Upper lobe of right lung (tissue), 1 donor: ENCODE results near the gene E2F2. TPM values are rescaled to one million over a fixed set of nuclear protein-coding genes. Genes with fewer than 3 reads are reported as not detected.

Source experiments
- ATAC-seq: fragments of 200-7000 bp; cut with Tn5 transposase; one replicate; pipeline ENCODE4 v1.9.1; 2020; ENCODE audit warnings: mild to moderate bottlenecking, moderate library complexity
- DNase-seq: peaks from one replicate; pipeline ENCODE4 v3.0.0-alpha.2; 2020
- H3K27ac ChIP-seq: fragments of 200-600 bp; one replicate; pipeline ENCODE4 v1.8.0; 2022
- H3K27me3 ChIP-seq: fragments of 200-600 bp; one replicate; pipeline ENCODE4 v1.8.0; 2022; ENCODE audit warnings: mild to moderate bottlenecking
- H3K36me3 ChIP-seq: fragments of 200-600 bp; one replicate; pipeline ENCODE4 v1.8.0; 2022
- H3K4me1 ChIP-seq: fragments of 200-600 bp; one replicate; pipeline ENCODE4 v1.8.0; 2022
- H3K4me3 ChIP-seq: fragments of 200-600 bp; one replicate; pipeline ENCODE4 v1.8.0; 2022; ENCODE audit warnings: mild to moderate bottlenecking
- H3K9me3 ChIP-seq: fragments of 200-600 bp; one replicate; pipeline ENCODE4 v1.8.0; 2022
- intact Hi-C: fragments of 100-400 bp; cut with DNase I; formaldehyde crosslinking; loops from one replicate; pipeline ENCODE4 v1.11.0; 2022
- long read RNA-seq: library from polyadenylated mRNA; unstranded; transcript quantifications from one replicate; pipeline ENCODE4 v2.0.0, GENCODE V29; 2021
- total RNA-seq: library from RNA; stranded (reverse); fragmentation: NEBNext Ultra II Directional; extraction: Animal tissue kit (Norgen Biotek cat#: 25700); gene quantifications from one replicate; pipeline ENCODE4 v1.2.1, GENCODE V29; 2021
- TF ChIP-seq, protein P1 (sequence below): fragments of 200-600 bp; IDR thresholded peaks from one replicate; pipeline ENCODE4 v1.8.0; 2022; ENCODE audit warnings: antibody characterized with exemption
- donor health status: DM: no; HTN: yes; CAD: no; lungs with severe emphysema.

The E2F2 gene, protein sequence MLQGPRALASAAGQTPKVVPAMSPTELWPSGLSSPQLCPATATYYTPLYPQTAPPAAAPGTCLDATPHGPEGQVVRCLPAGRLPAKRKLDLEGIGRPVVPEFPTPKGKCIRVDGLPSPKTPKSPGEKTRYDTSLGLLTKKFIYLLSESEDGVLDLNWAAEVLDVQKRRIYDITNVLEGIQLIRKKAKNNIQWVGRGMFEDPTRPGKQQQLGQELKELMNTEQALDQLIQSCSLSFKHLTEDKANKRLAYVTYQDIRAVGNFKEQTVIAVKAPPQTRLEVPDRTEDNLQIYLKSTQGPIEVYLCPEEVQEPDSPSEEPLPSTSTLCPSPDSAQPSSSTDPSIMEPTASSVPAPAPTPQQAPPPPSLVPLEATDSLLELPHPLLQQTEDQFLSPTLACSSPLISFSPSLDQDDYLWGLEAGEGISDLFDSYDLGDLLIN
- total RNA-seq = 0.32 TPM
- long read RNA-seq = 0 reads

DNA sequence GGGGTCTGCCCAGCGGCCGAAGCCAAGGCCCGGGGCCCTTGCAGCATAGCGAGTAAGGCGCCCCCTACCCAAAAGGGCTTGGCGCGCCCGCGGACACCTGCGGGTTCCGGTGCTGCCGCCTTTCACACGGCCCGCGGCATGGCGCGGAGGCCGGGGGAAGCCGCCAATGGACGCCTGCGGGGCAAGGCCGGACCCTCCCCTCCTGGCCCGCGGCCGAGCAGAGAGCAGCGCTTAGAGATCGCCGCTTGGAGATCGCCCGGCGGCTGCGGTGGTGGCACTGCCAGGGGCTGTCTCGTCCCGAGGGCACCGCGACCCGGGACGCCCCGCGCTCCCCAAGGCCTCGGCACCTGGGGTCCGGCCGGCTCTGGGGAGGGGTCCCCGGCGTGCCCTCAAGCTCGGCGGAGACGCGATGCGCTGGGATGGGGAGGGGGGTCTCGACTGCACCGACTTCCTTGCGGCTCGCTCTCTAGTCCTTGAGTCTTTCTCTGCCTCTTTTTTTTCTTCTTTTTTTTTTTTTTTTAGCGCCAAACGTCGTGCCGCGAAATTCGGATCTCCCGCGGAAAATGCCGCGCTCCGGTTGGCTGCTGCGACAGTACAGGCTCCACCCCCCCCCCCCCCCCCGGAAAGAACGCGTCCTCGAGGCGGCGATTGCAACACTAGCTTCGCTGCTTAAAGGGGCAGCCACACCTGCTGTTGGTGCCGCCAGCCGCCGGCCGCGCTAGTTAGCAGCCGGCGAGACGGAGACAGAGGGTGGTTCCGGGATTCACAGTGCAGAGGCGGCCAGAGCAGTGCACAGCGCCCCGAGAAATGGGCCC lies at the start of gene E2F2:
E2F2 (minus strand) TSS at position 487 of the 815 bp plus-strand sequence; CDS start at position 47, 440 bp downstream.
- H3K27me3 ChIP-seq = no peaks in the 10 kb centered on the region
- no peaks in the 10 kb centered on the region for H3K9me3 ChIP-seq
- H3K4me3 ChIP-seq = peak within 1 kb of the TSS; percentile 52
- no peak within 1 kb of the TSS for H3K27ac ChIP-seq
- intact Hi-C loops = no loop called here
- ATAC-seq = peak; percentile 75
- DNase-seq = peak; percentile 90
- H3K4me1 ChIP-seq = peaks cover 50% of the 10 kb centered on the region
- H3K36me3 ChIP-seq = no peaks in the 10 kb centered on the region
- TF ChIP-seq, protein P1, sequence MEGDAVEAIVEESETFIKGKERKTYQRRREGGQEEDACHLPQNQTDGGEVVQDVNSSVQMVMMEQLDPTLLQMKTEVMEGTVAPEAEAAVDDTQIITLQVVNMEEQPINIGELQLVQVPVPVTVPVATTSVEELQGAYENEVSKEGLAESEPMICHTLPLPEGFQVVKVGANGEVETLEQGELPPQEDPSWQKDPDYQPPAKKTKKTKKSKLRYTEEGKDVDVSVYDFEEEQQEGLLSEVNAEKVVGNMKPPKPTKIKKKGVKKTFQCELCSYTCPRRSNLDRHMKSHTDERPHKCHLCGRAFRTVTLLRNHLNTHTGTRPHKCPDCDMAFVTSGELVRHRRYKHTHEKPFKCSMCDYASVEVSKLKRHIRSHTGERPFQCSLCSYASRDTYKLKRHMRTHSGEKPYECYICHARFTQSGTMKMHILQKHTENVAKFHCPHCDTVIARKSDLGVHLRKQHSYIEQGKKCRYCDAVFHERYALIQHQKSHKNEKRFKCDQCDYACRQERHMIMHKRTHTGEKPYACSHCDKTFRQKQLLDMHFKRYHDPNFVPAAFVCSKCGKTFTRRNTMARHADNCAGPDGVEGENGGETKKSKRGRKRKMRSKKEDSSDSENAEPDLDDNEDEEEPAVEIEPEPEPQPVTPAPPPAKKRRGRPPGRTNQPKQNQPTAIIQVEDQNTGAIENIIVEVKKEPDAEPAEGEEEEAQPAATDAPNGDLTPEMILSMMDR = peak; percentile 12

DNA sequence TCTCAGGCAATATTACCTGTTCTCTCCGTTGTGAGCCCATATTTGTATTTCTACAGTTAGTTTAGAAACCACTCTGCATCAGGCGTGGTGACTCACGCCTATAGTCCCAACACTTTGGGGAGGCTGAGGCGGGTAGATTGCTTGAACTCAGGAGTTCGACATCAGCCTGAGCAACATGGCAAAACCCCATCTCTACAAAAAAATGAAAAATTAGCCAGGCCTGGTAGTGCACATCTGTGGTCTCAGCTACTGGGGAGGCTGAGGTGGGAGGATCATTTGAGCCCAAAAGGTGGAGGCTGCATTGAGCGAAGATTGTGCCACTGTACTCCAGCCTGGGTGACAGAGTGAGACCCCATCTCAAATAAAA lies 47.9 kb upstream of the E2F2 start:
- Histone ChIP-seq H3K36me3 (no peaks in the 10 kb centered on the region), H3K27me3 (no peaks in the 10 kb centered on the region), H3K27ac (no peak overlapping the region), H3K9me3 (no peaks in the 10 kb centered on the region), H3K4me1 (peaks cover 36% of the 10 kb centered on the region), H3K4me3 (no peak overlapping the region)
- intact Hi-C loops = no loop called here
- ATAC-seq (no peak), DNase-seq (no peak)
- TF ChIP-seq, protein P1 = no peak

DNA sequence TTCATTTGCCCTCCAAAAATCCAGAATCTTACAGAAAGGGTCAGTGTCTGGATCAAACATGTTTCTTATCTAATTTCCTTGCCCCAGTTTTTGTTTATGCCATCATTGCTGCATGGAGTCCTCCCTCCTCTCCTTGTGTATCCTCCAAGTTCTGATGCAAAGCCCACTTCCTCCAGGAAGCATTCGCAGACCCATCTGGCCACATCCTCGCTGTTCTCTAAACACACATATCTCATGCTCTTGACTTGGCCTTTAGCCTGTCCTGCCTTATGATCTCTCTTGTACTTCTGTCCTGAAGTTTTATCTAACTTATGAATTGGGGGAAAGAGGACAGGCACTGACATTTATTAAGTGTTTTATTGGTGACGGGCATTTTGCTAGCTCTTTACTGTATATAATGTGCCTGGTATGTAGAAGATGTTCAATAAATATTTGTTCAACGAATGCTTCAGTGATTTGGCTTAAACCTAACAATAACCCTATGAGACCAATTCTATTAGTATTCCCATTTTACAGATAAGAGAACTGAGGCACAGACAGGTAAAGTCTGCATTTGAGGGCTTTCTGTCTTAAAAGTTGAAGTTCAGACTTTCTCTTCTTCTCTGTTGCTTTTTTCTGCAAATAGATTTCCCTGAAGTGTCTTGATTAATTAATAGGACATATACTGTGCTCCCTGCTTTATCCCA lies 47.4 kb upstream of the E2F2 start:
- DNase-seq = no peak
- H3K4me3 ChIP-seq = no peak overlapping the region
- H3K36me3 ChIP-seq = no peaks in the 10 kb centered on the region
- ATAC-seq = peak; percentile 54
- TF ChIP-seq, protein P1 = no peak
- H3K4me1 ChIP-seq = peaks cover 36% of the 10 kb centered on the region
- no peaks in the 10 kb centered on the region for H3K9me3 ChIP-seq
- H3K27me3 ChIP-seq = no peaks in the 10 kb centered on the region
- peak overlapping the region; percentile 84 for H3K27ac ChIP-seq
- intact Hi-C loops = no loop called here

DNA sequence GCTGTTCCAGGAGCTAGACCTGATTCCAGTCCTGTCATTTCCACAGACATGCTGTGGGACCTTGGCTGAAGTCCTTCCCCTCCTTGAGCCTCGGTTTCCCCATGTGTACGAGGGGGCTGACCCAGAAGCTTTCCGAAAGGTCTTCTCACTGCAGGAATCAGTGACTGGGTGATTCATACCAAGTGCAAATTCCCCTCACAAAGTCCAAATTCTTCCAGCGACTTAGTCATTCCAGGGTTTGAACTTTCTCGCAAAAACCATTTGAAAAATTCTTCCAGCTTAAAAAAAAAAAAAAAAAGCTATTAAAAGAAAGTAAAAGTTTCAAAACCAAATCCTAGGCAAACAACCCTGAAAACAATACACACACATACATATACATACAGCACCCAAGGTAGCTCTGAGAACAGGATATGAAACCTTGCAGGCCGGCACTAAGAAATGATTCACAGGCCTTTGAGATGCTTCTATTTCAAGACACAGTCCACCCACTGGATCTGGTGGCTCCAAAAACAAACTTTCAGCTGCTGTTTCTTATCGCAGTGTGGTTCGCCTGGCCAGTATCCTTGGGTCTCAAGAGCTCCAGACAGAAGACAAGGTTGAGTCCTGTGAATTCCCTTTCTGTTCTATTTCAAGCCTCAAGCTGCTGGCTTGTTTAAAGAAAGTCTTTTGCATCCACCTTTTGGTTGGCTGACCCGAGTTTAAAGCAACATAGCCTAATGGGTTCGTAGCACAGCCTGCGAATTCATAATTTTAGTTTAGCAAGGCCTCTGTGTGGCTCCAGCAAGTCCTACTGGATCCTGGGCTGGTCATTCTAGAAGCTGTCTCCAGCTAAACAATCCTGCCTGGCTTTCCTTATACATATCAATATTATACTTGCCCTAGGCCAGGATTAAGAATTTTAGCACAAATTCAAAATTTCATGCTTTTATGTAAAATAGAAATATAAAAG lies 46.3 kb upstream of the E2F2 start:
- peak overlapping the region; percentile 12 for H3K4me3 ChIP-seq
- intact Hi-C loops = no loop called here
- peaks cover 36% of the 10 kb centered on the region for H3K4me1 ChIP-seq
- H3K27me3 ChIP-seq = no peaks in the 10 kb centered on the region
- TF ChIP-seq, protein P1 = no peak
- H3K9me3 ChIP-seq = no peaks in the 10 kb centered on the region
- peak; percentile 49 for ATAC-seq
- no peaks in the 10 kb centered on the region for H3K36me3 ChIP-seq
- no peak for DNase-seq
- H3K27ac ChIP-seq = peak overlapping the region; percentile 84
